ENCODE results near the gene NOS3. TPM values are rescaled to one million over a fixed set of nuclear protein-coding genes. Genes with fewer than 3 reads are reported as not detected.

NOS3 gene
- total and polyA plus RNA-seq, 2 donors from 2014 or later, result 9.3 to 51.7 TPM

- TF ChIP-seq CTCF (IDR thresholded peaks at IDR 0.05; ENCODE audit: borderline replicate concordance, extremely low read depth, insufficient read depth), result no peak
- no peaks in the 10 kb centered on the region for H3K27me3 ChIP-seq (ENCODE audit: control insufficient read depth, insufficient read depth, low read length)
- no peaks in the 10 kb centered on the region for H3K4me1 ChIP-seq (ENCODE audit: control insufficient read depth in 2 of 3, insufficient read depth in 2 of 3, low read depth in 1 of 3, low read length in 3 of 3)
- H3K36me3 ChIP-seq (ENCODE audit: control insufficient read depth in 2 of 3, insufficient read depth in 3 of 3, low read length in 3 of 3), result no peaks in the 10 kb centered on the region
- peak overlapping the region; percentile 83 to 98 (median 94) for H3K4me3 ChIP-seq (ENCODE audit: low read length in 3 of 3)
- DNase-seq (no peak), FAIRE-seq (no peak)
- peak overlapping the region; percentile 54 to 82 (median 72) for H3K9ac ChIP-seq (ENCODE audit: low read length in 3 of 3)
- H3K9me3 ChIP-seq (ENCODE audit: control insufficient read depth in 2 of 3, insufficient read depth in 1 of 3, low read length in 3 of 3), result no peaks in the 10 kb centered on the region
- peak overlapping the region; percentile 81 to 82 for H3K27ac ChIP-seq (ENCODE audit: low read depth in 2 of 2, low read length in 2 of 2)
- intact Hi-C loops (cut with DNase I), result no loop called here
Observed at GRCh38 chr7:151028948-151029501, 38.2 kb downstream of the NOS3 start.

GRCh38 chr7:151031011-151031410 is 40.2 kb downstream of the NOS3 start:
- no peak for FAIRE-seq
- H3K27ac ChIP-seq (ENCODE audit: low read depth in 2 of 2, low read length in 2 of 2), result no peak overlapping the region
- H3K4me1 ChIP-seq (ENCODE audit: control insufficient read depth in 2 of 3, insufficient read depth in 2 of 3, low read depth in 1 of 3, low read length in 3 of 3), result no peaks in the 10 kb centered on the region
- TF ChIP-seq CTCF (IDR thresholded peaks at IDR 0.05; ENCODE audit: borderline replicate concordance, extremely low read depth, insufficient read depth), result no peak
- intact Hi-C loops (cut with DNase I), result no loop called here
- no peak overlapping the region for H3K9ac ChIP-seq (ENCODE audit: low read length in 3 of 3)
- no peak overlapping the region for H3K4me3 ChIP-seq (ENCODE audit: low read length in 3 of 3)
- H3K9me3 ChIP-seq (ENCODE audit: control insufficient read depth in 2 of 3, insufficient read depth in 1 of 3, low read length in 3 of 3), result no peaks in the 10 kb centered on the region
- H3K36me3 ChIP-seq (ENCODE audit: control insufficient read depth in 2 of 3, insufficient read depth in 3 of 3, low read length in 3 of 3), result peaks cover 0 to 13% (median 10%) of the 10 kb centered on the region in 3 donors
- no peaks in the 10 kb centered on the region for H3K27me3 ChIP-seq (ENCODE audit: control insufficient read depth, insufficient read depth, low read length)
- DNase-seq, result no peak

- no peak for TF ChIP-seq CTCF (IDR thresholded peaks at IDR 0.05; ENCODE audit: borderline replicate concordance, extremely low read depth, insufficient read depth)
- no peak overlapping the region for H3K9ac ChIP-seq (ENCODE audit: low read length in 3 of 3)
- H3K9me3 ChIP-seq (ENCODE audit: control insufficient read depth in 2 of 3, insufficient read depth in 1 of 3, low read length in 3 of 3), result no peaks in the 10 kb centered on the region
- no peak overlapping the region for H3K4me3 ChIP-seq (ENCODE audit: low read length in 3 of 3)
- DNase-seq (no peak), FAIRE-seq (no peak)
- intact Hi-C loops (cut with DNase I), result no loop called here
- no peaks in the 10 kb centered on the region for H3K4me1 ChIP-seq (ENCODE audit: control insufficient read depth in 2 of 3, insufficient read depth in 2 of 3, low read depth in 1 of 3, low read length in 3 of 3)
- no peaks in the 10 kb centered on the region for H3K27me3 ChIP-seq (ENCODE audit: control insufficient read depth, insufficient read depth, low read length)
- peaks cover 2 to 13% (median 10%) of the 10 kb centered on the region in 3 donors for H3K36me3 ChIP-seq (ENCODE audit: control insufficient read depth in 2 of 3, insufficient read depth in 3 of 3, low read length in 3 of 3)
- H3K27ac ChIP-seq (ENCODE audit: low read depth in 2 of 2, low read length in 2 of 2), result no peak overlapping the region
Observed at GRCh38 chr7:151032936-151033863, 42.4 kb downstream of the NOS3 start.
